Left hindlimb (tissue), 1 donor: ENCODE results near the gene C19orf44.

Experiments used
- DNase-seq: peaks from one replicate; pipeline ENCODE4 v3.0.0-alpha.2; 2018

Gene C19orf44

DNA sequence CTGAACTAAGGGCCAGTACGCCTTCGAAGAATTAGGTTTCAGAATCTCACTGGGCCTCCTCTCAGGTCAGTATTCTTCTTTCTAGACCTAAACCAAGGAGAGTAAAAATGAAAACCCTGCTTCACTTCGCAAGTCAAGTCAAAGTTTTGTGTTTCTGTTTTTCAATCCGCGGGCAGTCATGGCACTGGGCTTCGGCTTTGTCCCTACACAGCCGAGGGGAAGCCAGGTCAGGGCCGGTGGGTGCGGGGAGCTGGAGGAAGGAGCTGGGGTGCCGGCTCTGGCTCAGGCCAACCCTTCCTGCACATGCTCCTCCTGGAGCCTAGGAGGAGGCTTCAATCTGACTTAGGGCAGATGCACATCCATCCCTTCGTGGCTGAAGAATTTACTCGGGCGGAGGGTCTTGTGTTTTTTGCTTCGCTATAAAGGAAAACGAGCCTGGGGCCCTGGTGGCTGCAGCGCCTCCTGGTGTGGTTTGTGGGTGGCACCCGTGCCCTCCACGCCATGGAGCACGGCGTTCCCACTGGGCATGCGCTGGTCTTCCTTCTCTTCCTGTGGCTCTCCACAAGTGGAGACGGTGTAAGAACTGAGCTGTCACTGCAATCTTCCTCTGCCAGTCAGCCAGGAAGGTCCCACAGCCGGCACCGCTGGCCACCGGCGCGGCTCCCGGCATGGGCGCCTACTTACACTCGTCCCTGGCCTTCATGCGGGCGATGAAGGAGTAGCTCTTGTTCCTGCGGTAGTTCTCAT is 22.5 kb downstream of the C19orf44 start:
- no peak for DNase-seq

GRCh38 chr19:16519230-16519687 is 23.1 kb downstream of the C19orf44 start:
- no peak for DNase-seq

DNA sequence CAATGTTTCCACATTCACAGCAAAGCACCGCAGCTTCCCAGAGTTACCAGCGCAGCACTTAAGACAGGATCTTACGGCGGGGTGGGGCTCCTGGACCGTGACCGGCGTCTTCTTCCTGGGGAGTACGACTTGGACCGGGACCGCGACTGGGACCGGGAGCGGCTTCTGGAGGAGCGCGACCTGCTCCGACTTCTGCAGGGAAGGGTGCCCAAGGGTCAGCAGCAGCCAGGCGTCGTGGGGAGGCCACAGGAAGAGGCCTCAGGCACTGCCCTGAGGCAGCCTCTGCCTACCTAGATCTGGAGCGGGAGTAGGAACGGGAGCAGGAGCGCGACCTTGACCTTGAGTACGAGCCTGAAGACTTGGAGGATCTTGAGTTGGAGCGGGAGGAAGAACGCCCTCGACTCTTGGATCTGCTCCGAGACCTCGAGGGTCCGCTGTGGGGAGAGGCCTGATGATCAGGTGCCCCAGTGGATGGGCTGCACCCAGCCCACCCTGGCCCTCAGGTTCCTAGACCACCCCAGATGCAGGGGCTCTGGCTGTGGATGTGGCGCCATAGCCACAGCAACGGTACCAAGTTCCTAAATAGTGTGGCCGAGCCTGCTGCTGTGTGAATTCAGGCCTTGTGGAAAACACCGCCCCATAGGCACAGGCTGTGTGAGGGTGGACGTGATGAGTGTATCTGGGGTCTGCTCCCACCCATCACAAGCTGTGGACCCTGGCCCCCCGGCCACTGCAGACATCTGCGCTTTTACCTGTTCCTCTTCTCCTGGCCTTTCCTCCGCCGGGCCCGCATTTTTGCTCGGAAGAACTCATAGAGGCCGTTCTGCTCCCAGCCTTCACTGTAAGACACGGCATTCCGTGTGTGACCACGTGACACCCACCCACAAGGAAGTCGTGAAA is 24.1 kb downstream of the C19orf44 start:
- DNase-seq, result no peak

- no peak for DNase-seq
These were observed 24.9 kb downstream of the C19orf44 start for GRCh38 chr19:16520986-16521624.

DNA sequence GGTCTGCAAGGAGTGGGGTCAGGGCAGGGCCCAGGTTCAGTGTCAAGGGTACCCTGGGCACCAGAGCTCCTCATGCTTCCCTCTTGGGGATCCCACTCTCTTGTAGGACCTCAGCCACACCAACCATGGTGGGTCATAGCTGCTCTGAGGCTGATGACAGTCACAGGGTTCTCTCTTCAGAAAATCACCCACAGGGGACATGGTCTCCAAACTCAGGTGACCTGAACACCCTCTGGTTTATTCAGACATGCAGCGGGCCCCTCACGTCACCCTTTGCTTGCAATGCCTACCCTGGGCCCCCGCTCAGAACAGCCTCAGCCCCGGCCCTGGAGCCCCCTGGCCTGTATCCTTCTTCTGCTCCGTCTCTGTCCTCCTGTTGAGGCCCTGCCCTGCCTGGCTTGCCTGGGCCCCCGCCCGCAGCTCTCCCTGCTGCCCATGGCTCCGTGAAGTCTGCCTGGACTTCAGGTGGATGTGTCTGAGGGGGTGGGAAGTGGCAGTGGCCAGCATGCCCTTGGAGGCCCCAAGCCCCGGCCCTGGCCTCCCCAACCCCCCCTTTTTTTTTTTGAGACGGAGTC is 25.6 kb downstream of the C19orf44 start:
- DNase-seq, result no peak

- DNase-seq, result no peak
These were observed 26.6 kb downstream of the C19orf44 start for GRCh38 chr19:16522559-16523377.

GRCh38 chr19:16524991-16525734 is 29.0 kb downstream of the C19orf44 start:
- DNase-seq, result no peak

DNA sequence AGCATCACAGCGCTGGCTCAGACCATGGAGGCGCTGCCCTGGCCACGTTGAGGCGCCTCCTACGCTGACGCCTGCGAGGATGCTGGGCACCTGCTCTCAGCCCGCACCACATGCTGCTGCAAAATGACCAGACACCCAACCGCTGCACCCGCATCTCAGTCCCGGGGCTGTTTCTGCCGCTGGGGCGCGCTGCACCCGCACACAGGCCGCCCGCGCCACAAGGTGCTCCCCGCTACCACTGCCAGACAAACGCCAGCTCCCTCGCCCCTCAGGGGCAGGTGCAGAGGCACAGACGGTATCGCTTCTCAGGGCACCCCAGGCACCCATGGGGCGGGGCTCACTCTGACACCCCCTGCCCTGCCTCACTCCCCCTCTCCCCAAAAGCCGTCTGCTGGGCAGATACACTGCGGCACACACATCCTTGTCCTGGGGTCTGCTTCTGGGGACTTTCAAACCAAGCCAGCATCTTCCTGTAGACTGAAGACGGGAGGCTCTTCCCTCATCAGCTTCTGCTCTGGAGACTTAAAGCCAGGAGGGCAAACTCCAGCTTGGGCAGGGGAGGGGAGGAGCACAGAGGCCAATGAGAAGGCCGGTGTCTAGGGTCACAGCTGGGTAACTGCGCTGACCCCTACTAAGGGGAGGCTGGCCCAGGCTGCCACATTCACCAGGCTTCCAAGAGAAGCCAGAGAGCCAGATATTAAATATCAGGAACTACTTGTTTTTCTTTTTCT is 29.7 kb downstream of the C19orf44 start:
- DNase-seq, result no peak

GRCh38 chr19:16527334-16527935 is 31.2 kb downstream of the C19orf44 start:
- DNase-seq, result no peak

DNA sequence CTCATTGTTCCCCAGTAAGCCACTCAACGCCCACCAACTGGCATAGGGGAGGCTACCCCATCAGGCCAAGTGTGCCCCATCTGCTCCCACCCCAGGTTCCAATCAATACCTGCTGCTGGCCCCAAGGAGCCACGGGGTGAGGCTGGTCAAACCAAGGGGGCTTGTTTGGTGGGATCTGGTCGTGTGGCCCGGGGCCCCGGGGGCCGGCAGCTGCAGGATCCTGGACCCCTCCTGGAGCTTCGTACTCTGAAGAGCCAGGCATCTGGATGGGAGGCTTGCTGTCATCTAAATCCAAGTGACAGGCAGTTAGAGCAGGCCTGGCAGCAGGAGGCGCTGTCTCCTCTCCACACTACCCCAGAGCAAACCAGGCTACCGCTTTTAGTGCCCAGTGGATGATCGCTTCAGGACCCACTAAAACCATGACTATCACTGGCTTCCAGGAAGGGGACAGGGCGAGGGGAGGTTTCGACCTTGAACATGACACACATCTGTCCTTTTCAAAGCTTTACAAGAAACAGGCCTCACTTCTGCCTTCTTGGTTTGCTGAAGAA is 31.9 kb downstream of the C19orf44 start:
- DNase-seq, result no peak

- DNase-seq, result no peak
These were observed 33.4 kb downstream of the C19orf44 start for GRCh38 chr19:16529466-16530144.

GRCh38 chr19:16530540-16531379 is 34.6 kb downstream of the C19orf44 start:
- DNase-seq, result no peak

DNA sequence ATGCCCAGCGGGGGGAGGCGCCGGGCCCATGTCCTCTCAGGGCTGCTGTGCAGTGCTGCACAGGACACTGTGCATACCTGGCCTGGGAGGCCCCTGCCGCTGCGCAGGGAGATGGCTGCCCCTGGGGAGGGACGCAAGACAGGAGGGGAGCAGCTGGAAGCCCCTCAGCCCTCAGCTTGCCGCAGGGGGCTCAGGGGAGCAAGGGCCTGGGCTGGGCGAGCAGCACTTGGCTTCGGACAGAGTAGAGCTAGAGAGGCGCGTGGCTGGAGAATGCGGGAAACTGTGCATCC is 35.1 kb downstream of the C19orf44 start:
- DNase-seq, result no peak

GRCh38 chr19:16532440-16533234 is 36.4 kb downstream of the C19orf44 start:
- no peak for DNase-seq

DNA sequence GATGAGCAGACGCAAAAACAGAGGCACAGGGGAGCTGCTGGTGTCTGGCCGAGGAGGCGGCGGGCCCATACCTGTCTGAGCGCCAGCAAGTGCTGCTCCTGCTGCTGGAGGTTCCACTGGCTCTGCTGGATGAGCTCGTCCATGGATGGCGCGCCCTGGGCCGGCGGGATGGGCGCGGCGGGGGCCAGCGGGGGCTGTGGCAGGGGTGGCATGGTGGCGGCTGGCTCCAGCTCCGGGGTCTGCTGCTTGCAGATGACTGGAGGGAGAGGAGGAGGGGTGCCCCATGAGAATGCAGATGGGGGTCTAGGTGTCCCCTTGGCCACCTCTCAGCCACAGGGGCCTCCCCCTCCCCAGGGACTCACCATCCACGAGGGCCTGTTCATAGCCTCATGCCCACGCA is 39.2 kb downstream of the C19orf44 start:
- no peak for DNase-seq

DNA sequence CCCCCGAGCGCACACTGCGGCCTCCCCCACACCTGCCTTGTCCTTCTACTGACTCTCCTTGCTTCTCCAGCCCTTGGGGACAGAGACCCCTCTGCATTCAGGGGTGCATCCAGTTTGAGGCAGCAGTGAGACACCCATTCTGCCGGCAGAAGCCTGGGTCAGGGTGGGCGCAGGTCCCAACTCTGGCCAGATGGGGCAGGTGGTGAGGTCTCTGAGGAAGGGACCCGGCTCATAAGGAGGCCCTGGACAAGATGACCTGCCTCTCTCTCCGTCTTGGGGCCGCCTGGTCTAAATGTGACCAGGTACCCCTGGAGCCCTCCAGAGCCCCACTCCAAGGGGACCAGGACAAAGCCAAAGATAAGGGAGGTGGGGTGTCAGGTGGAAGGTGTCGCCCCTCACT is 39.9 kb downstream of the C19orf44 start:
- no peak for DNase-seq

GRCh38 chr19:16537111-16537510 is 40.9 kb downstream of the C19orf44 start:
- DNase-seq, result no peak

DNA sequence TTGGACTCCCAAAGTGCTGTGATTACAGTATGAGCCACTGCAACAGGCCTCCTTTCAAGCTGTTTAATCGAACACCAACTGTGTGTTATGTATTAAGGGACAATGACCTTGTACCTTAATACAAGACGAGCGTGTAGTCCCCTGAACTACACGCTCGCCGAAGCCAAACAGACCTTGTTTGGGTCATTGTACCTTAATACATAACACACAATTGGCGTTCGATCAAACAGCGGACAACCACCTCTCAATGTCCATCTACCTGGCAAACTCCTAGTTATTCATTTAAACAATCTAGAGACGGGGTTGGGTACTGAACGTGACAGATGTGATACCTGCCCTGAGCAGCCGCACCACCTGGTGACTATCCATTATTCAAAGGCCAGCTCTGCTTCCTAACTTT is 44.8 kb downstream of the C19orf44 start:
- no peak for DNase-seq
